GM18502 (cell line): Measurements from ENCODE around the gene PDF.
"Not testable (repeated sequence)": the region's sequence is repeated elsewhere in the genome, so short reads cannot be mapped to it uniquely, and the experiment has no call there.

Experiments used
- ATAC-seq: cut with Tn5 transposase; IDR thresholded peaks from one replicate; pipeline ENCODE4 v1.9.1; 2021; ENCODE audit warnings: mild to moderate bottlenecking; ENCODE audit not compliant: unreplicated experiment, poor library complexity

Gene PDF

DNA sequence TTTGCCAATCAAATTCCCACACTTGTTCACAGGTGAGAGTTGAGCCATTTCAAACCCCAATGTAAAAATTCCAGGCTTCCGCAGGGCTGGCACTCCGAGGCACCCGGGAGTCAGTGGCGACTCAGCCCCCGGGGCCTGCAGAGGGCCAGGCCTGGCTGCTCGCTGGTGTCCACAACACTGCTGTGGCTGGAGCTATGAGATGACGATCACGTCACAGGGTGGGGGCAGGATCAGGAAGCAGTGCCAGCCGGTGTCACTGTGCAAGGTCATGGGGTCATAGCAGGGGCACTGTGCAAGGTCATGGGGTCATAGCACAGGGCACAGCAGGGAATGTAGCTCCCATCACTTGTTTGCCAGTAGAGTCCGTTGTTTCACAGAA lies 11.5 kb downstream of the PDF start:
- ATAC-seq = no peak

DNA sequence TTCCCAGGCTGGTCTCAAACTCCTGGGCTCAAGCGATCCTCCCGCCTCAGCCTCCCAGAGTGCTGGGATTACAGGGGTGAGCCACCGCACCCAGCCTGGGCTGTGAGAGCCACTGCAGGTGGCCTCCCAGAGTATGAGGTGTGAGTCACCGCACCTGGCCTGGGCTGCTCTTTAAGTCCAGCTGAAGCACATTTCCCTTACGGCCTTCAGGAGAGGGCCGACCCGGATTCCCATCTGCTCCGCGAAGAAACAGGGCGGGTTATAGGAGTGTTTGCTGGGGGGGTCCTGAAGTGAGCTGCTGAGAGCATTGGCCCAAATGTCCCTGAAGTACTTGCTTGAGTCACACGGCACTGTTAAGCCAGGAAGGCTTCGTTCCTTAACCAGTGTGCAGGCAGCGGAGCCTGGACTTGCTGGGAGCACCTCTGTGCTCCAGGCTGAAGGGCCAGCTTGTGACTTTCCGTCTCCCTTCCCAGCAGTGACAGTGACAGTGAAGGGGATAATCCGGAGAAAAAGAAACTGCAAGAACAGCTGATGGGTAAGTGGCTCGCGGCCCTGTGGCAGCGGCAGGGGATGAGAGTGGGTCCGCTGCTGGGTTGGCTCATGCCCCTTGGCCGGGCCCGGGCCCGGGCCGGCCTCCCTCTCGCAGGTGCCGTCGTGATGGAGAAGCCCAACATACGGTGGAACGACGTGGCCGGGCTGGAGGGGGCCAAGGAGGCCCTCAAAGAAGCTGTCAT lies 12.0 kb downstream of the PDF start:
- no peak for ATAC-seq

DNA sequence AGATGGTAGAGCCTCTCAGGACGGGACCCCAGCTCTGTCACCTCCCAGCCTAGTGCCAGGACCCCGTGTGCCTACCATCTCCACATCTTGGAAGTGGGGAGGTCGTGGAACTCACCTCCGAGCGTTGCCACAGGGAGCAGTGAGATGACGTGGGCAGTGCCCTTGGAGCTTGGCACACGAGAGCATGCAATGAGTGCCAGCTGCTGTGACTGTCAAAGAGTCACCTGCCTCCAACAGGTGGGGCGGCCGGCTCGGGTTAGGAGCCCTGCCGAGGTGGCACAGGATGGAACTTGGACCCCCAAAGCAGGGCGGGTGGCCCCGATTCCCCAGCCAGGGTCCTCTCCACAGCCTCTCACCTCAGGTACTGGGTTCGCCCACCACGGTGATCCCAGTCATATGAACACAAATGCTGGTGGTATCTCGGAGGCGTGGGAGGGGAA lies 13.8 kb downstream of the PDF start:
- no peak for ATAC-seq

DNA sequence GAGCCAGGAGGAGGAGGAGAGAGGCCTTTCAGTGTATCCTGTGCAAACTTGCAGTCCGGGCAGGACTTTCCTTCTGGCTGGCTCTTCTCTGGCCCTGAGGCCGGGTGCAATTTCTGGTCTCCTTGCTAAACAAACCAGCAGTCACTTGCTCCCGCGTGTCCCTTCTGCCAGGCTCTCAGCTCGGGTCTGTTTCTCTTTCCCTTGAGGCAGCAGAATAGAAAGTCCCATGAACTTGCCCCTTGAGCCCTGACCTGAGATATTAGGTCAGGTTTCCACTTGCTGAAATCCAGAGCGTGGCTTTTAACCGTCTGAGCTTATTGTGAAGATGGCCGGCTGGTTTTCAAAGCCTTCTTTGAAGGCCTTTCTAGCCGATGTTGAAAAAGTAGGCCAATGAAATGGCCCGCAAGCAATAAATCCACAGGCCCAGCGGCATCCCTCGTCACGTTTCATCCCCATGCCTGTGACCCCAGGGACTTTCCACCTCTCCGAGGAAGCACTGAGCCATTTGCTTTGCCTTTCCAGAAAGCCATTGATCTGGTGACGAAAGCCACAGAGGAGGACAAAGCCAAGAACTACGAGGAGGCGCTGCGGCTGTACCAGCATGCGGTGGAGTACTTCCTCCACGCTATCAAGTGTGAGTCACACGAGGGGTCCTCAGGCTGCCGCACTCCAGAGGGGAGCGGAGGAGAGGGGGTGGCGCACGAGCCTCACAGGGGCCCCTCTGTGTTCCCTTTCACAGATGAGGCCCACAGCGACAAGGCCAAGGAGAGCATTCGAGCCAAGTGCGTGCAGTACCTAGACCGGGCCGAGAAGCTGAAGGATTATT lies 14.7 kb downstream of the PDF start:
- ATAC-seq = no peak

DNA sequence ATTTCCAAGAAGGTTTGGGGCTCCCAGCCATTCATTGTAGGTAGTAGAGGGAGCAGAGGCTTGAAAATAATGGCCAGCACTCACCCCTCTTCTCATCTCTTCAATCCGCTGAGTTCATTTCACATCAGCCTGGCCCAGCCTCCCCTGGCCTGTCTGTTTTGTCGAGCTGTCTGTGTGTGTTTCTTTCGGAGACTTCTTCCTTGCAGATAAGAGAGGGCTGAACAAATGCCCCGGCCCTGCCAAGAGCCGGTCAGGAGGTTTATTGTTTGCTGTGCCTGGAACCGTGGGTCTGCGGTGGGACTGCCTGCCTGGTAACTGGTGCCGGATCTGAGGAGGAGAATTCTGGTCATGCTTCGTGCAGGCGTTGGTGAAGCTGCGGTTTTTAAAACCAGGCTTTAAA lies 15.9 kb downstream of the PDF start:
- ATAC-seq = no peak

DNA sequence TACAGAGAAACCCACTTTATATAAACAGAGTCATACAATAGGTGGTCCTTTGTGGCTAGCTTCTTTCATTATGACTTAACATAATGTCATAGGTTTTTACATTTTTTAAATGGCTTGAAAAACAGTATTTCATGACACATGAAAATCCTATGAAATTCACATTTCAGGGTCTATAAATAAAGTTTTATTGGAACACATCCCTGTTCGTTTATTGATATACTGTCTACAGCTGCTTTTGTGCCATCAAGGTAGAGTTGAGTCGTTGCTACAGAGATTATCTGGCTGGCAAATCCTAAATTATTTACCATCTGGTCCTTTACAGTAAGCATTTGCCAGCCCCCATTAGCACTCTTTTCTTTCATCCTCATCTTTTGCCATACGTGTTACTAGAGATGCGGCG lies 16.9 kb downstream of the PDF start:
- ATAC-seq = no peak

DNA sequence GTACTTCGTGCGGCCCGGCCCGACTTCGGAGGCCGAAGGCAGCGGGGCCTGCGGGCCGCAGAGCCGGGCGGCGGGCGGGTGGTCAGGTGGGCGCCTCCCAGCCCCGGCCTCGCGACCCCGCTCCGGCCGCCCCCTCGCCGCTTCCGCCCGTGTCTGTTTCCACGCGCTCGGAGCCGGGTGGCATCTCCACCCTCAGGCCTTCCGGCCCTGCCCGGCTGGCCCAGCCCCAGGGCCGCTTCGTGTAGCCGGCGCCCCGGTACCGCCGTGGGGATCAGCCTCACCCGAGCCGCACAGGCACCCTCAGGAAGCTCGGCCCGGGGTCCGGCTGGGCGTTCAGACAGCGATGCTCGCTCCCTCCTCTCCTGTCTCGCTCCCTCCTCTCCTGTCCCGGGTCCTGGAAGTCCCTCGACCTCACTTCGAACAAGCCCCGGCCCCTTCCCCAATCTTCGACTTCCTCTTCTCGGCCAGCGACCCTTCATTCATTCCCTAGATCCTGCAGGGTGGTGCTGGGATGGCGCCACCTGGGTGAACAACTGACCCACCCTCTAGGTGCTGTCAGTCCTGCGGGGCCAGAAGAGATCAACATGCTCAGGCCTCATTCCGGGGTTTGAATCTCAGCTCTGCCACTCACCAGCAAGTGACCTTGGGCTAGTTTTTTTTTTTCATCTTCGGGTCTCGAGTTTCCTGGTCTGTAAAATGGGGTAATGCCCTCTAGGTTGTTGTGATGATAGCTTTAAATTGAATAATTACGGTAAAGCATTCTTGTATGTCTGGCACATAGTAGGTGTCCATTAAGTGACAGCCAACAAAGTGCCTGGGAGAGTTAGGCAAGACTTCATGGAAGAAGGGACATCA lies 18.6 kb downstream of the PDF start:
- ATAC-seq = peak; percentile 56

DNA sequence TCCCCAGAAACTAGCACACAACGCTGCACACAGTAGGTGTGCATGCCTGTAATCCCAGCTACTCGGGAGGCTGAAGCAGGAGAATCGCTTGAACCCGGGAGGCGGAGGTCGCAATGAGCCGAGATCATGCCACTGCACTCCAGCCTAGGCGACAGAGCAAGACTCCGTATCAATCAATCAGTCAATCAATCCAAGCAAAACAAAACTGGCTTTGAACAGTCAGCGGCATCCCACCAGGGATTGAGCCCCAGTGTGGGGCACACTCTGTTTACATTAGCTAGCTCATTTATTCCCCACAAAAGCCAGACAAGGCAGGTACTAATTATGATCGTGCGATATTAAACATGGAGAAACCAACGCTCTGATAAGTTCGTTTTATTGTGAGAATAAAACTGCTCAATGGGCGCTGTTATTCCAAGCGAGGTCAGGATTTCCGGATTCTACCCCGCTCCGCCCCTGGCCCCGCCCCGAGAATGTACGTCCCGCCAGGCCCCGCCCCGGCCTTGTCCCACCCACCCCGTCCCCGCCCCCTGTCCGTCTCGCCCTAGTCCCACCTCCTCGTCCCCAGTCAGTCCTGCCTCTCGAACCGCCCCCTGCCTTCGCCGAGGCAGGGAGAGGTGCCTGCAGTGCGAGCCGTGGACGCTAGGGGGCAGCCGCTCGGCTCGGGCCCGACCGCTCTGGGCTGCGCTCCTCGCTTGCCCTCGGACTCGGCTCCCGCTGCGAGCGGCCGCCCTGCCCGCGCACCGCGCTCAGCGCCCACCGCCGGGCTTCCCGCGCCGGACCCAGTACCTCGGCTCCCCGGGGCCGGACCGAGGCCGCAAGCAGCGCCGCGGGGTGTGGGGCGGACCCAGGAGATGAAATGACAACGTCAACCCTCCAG lies 19.5 kb downstream of the PDF start, which contains the start of gene VPS4A:
TSS of gene VPS4A (plus strand) at position 698 of the 880 bp plus-strand sequence. CDS start at position 860, 162 bp downstream.
- peak; percentile 94 for ATAC-seq

DNA sequence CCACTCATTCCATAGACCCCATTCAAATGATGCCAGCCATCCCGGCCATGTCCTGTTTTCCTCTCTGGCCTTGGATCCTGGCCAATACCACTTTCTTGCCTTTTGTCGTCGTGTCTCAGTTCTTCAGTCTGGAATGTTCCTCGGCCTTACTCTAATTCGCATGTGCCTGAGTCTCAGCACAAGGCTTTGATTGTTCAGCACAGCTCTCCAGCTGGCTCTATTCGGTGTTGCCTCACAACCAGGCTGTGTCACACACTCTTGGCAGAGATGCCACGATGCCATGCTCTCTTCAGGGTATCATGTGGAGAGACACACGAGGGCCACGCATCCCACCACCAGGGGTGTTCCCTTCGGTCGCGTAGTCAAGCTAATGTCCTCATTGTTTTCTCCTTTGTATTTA lies 21.1 kb downstream of the PDF start:
- no peak for ATAC-seq

DNA sequence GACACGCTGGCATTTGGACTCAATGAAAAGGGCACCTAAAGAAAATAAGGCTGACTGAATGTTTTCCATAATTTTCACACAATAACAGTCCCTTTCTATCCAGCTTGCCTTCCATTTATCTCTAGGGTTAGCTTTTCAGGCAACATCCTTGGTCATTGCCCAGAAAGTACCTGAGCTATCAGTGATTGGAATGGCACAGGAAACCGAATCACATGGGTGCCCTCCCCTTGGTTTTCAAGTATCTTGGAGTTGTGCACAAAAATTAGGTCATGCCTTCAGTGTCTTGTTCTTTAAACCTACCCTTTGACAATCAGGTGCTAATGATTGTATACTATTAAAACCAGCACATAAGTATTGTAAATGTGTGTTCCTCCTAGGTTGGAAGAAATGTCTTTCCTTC lies 22.5 kb downstream of the PDF start:
- no peak for ATAC-seq

DNA sequence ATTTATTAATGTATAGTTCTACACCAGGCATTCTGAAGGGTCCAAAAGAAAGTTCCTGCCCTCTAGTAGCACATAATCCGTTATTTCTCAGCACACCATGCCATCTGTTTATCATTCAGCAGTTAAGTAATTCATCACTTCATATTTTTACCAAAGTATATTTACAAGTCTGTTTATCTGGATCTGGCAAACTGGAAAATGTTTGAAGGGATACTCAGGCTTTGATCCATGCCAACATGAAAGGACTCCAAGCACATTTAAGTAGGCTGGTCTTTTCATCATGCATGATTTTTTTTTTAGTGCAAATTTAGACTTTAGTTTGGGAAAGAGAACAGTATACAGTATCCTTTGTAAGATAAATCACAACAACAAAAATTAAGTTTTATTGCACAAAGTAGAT lies 23.3 kb downstream of the PDF start:
- ATAC-seq = no peak

DNA sequence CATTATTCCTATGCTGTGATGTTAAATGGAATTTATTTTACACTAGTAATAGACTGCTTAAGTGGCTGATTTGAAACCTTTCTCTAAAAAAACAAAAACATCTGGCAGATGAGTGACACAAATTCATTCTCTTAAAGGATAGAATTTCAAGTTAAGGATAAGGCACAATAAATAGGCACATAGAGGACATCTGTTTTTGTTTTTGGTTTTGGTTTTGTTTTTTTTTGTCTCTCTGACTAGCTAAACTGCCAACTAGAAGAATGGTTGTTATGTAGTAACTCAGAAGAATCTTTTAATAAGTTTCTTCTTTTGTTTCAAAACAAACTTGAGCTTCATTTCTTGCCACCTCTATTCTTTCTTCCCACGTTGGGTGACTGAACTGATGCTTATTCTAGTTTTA lies 24.4 kb downstream of the PDF start:
- no peak for ATAC-seq

DNA sequence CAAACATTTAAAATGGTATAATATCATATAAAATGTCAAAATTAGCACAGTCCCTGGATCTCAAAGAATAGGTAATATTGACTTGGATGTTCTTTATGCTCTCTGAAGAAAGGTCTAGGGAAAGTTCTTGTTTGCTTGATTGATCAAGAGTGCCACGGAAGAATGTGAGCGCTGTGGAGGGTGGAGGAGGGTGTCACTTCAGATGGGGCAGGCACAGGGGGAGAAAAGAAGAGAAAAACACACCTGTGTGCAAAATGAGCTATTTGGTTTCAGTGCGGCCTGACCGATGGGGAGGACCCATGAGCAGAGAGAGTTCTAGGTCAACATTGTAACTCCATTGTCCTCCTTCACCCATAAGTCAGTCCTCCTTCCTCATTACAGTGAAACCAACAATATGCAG lies 28.1 kb downstream of the PDF start:
- ATAC-seq = no peak

DNA sequence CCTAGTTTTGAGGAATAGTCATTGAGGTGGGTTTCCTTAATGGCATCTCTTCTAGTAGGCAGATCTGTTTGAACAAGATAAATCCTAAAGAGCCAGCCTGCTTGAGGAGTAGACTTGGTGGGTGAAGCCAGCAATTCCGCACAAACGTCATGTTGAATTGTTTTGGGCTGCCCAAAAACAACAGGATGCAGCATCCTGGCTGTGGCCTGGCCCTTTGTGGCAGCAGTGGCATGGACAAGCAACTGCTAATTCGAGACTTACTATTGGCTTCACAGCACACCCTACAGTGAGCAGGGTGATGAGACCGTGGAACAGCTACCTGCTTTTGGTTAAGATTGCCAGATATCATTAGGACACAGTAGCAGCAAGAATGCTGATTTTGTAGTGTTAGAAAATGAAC lies 28.5 kb downstream of the PDF start:
- ATAC-seq = no peak

DNA sequence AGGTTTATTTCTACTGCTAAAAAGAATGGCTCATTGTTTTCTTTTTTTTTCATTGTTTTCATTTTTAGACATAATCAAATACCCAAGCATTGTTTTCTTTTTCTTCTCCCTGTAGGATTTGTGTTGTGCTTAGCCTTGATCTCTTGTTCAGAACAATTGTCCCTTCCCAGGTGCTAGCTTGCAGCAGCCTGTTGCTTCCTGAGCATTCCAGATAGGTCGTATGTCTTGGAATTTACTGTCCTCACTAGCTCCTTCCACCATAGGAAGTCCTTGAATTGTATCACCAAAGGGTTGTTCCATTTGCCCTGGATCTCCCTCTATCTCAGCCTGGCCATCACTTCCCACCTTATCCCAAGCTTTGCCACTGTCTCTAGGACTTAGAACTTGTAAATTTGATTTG lies 29.2 kb downstream of the PDF start:
- no peak for ATAC-seq

DNA sequence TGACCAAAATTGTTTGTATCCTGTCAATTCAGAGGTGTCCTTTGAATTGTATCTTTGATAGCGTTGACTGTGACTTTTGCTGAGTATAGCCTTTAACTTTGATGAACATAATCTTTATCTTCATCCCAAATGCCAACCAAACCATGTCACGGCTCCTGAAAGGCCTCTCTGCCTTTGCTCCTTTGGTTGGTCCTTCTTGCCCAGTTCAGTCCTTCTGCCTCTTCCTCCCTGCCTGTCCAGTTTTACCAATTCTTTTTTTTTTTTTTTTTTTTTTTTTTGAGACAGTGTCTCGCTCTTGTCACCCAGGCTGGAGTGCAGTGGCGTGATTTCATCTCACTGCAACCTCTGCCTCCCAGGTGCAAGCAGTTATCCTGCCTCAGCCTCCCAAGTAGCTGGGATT lies 32.1 kb downstream of the PDF start:
- ATAC-seq = no peak

DNA sequence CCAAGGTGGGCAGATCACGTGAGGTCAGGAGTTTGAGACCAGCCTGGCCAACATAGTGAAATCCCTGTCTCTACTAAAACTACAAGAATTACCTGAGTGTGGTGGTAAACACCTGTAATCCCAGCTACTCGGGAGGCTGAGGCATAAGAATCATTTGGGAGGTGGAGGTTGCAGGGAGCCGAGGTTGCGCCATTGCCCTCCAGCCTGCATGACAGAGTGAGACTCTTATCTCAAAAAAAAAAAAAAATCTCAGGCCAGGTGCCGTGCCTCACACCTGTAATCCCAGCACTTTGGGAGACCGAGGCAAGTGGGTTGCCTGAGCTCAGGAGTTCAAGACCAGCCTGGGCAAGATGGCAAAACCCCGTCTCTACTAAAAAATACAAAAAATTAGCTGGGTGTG lies 33.6 kb downstream of the PDF start:
- ATAC-seq = not testable (repeated sequence)

DNA sequence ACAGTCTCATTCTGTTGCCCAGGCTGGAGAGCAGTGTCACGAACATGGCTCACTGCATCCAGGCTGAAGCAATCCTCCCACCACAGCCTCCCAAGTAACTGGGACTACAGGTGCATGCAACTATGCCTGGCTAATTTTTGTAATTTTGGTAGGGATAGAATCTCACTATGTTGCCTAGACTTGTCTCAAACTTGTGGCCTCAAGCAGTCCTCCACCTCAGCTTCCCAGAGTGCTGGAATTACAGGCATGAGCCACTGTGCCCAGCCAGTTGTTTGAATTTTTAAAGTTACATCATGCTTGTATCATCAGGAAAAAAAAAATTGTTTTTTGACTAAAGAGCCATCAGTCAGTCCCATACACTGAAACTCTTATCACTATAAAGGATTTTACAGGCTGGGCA lies 36.3 kb downstream of the PDF start:
- no peak for ATAC-seq

DNA sequence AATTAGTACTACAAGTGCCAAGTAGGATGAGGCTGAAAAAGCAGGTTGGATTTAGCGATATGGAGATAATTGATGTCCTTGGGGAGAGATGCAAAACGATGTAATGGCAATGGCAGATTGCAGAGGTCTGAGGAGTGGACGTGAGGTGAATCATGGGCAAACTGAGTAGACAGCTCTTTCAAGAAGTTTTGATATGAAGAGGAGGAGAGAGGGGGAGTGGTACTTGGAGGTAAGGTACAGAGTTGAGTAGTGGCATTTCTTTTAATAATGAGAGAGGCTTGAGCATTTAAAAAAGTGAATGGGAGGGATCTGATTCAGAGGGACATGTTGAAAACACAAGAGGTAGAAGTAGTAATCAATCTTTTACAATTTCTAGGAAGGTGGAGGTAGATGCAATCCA lies 37.0 kb downstream of the PDF start:
- ATAC-seq = no peak

DNA sequence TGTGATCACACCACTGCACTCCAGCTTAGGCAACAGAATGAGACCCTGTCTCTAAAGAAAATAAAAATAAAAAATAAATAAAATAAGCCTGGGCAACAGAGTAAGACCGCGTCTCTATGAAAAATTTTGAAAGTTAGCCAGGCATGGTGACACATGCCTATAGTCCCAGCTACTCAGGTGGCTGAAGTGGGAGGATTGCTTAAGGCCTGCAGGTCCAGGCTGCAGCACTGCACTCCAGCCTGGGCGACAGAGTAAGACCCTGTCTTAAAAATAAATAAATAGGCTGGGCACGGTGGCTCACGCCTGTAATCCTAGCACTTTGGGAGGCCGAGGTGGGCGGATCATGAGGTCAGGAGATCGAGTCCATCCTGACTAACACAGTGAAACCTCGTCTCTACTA lies 38.7 kb downstream of the PDF start:
- ATAC-seq = not testable (repeated sequence)
